CD4-positive, CD25-positive, alpha-beta regulatory T cell (primary cell): Measurements from ENCODE around the gene SS18L1. TPM values are rescaled to one million over a fixed set of nuclear protein-coding genes. Genes with fewer than 3 reads are reported as not detected.

Experiments used
- ATAC-seq, 2 donors: fragments of 150-1000 bp; cut with Tn5 transposase; one replicate each; pipeline ENCODE4 v1.10.0; 2021; ENCODE audit warnings: low read depth in 2 of 2, moderate number of reproducible peaks in 2 of 2, moderate library complexity in 1 of 2
- DNase-seq, 3 donors: peaks; one replicate each; pipeline versions ENCODE4 v3.0.0 to v3.0.0-alpha.2; 2012 to 2022; ENCODE audit warnings: mixed read lengths in 1 of 3
- H3K27ac ChIP-seq: one replicate; pipeline ENCODE4 v1.7.0; 2013; ENCODE audit warnings: mild to moderate bottlenecking, low read length; ENCODE audit not compliant: insufficient read depth, poor library complexity, severe bottlenecking
- H3K27me3 ChIP-seq: one replicate; pipeline ENCODE4 v1.7.0; 2013; ENCODE audit warnings: low read length; ENCODE audit not compliant: control insufficient read depth, insufficient read depth
- H3K36me3 ChIP-seq: one replicate; pipeline ENCODE4 v1.7.0; 2013; ENCODE audit warnings: mild to moderate bottlenecking, low read length, moderate library complexity; ENCODE audit not compliant: control insufficient read depth, insufficient read depth
- H3K4me1 ChIP-seq: 2 replicates; pipeline ENCODE4 v1.7.0; 2013; ENCODE audit warnings: mild to moderate bottlenecking, low read length; ENCODE audit not compliant: insufficient read depth, control insufficient read depth, poor library complexity, severe bottlenecking
- H3K4me3 ChIP-seq: one replicate; pipeline ENCODE4 v1.7.0; 2013; ENCODE audit warnings: low read depth, mild to moderate bottlenecking, low read length, moderate library complexity
- H3K9me3 ChIP-seq, 2 experiments: 1 replicate in 1 of 2; 2 replicates in 1 of 2; pipeline ENCODE4 v1.7.0; 2013; ENCODE audit warnings: low read length in 2 of 2, mild to moderate bottlenecking in 1 of 2, moderate library complexity in 1 of 2; ENCODE audit not compliant: control insufficient read depth in 2 of 2
- H3K27ac Mint-ChIP-seq, 3 donors: one replicate each; pipeline ENCODE4 v1.8.0; 2020 to 2022; ENCODE audit warnings: mild to moderate bottlenecking in 3 of 3, mixed read lengths in 3 of 3, moderate library complexity in 2 of 3
- H3K27me3 Mint-ChIP-seq: one replicate; pipeline ENCODE4 v1.8.0; 2022; ENCODE audit warnings: mild to moderate bottlenecking, mixed read lengths
- H3K36me3 Mint-ChIP-seq: one replicate; pipeline ENCODE4 v1.8.0; 2020; ENCODE audit warnings: mixed read lengths
- H3K4me1 Mint-ChIP-seq, 4 donors: one replicate each; pipeline ENCODE4 v1.8.0; 2020 to 2022; ENCODE audit warnings: mixed read lengths in 4 of 4, mild to moderate bottlenecking in 1 of 4
- H3K4me3 Mint-ChIP-seq, 4 donors: one replicate each; pipeline ENCODE4 v1.8.0; 2020 to 2022; ENCODE audit warnings: mild to moderate bottlenecking in 4 of 4, mixed read lengths in 4 of 4, moderate library complexity in 3 of 4
- H3K9me3 Mint-ChIP-seq, 7 donors: one replicate each; pipeline ENCODE4 v1.8.0; 2020 to 2022; ENCODE audit warnings: mixed read lengths in 7 of 7, mild to moderate bottlenecking in 3 of 7, moderate library complexity in 2 of 7
- polyA plus RNA-seq, 4 donors: library from polyadenylated mRNA; unstranded; fragments of 300-500 nt; fragmentation: Illumina TruSeq; gene quantifications; one replicate each; pipeline ENCODE4 v1.2.3, GENCODE V29; 2021
- total RNA-seq: library from RNA; stranded (reverse); gene quantifications from one replicate; pipeline ENCODE4 v1.2.3, GENCODE V29; 2022

SS18L1 gene, protein sequence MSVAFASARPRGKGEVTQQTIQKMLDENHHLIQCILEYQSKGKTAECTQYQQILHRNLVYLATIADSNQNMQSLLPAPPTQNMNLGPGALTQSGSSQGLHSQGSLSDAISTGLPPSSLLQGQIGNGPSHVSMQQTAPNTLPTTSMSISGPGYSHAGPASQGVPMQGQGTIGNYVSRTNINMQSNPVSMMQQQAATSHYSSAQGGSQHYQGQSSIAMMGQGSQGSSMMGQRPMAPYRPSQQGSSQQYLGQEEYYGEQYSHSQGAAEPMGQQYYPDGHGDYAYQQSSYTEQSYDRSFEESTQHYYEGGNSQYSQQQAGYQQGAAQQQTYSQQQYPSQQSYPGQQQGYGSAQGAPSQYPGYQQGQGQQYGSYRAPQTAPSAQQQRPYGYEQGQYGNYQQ
- total RNA-seq (21.0 TPM), polyA plus RNA-seq (under 1 TPM; 0.39 to 0.98 (median 0.73) TPM)

DNA sequence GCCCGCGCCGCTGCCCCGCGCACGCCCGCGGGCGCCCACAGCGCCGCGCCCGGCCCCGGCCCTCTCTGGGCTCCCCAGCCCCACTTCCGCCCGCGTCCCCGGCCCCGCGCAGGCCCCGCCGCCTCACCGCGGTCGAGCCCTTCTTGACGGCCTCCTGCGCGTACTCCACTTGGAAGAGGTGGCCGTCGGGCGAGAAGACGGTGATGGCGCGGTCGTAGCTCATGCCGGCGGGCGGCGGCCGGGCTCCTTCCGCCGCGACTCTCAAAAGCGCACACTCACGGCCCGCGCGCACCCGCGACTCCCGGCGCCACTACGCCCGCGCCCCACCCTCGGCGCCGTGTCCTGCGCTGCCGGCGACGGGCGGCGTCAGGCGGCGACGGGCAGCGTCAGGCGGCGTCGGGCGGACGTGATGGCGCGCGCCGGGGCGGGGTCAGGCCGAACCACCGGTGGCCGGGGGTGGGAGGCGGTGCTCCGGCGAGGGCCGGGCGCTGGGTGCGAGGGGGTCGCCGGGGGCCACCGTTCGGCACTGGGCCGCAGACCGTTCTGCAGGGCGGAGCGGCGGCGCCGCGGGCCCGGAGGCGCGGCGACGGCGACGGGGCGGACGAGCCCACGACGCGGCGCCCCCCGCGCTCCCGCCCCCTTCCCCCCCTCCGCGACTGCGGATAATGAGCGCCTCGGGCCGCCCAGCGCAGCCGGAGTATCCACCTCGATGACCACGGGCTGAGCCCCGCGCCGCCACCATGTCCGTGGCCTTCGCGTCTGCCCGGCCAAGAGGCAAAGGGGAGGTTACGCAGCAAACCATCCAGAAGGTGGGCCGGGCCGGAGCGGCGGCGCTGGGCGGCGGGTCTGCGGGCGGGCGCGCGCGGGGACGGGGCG is at the start of gene SS18L1, which contains the start of gene PSMA7:
SS18L1 (plus strand) TSS at position 689 of the 876 bp plus-strand sequence; CDS start at position 741, 52 bp downstream.
PSMA7 (minus strand) TSS at position 314 of the 876 bp plus-strand sequence; CDS start at position 223, 91 bp downstream.
- Mint-ChIP-seq H3K4me3 (peak within 1 kb of the TSS; percentile 90 to 98 (median 94)), H3K27ac (peak within 1 kb of the TSS; percentile 88 to 96 (median 94)), H3K36me3 (peaks cover 11% of the 10 kb centered on the region), H3K9me3 (no peaks in the 10 kb centered on the region), H3K27me3 (peaks cover 5% of the 10 kb centered on the region), H3K4me1 (peaks cover 0 to 61% (median 38%) of the 10 kb centered on the region in 4 donors)
- Histone ChIP-seq H3K36me3 (peaks cover 25% of the 10 kb centered on the region), H3K27ac (peak within 1 kb of the TSS; percentile 78), H3K27me3 (no peaks in the 10 kb centered on the region), H3K9me3 (no peaks in the 10 kb centered on the region), H3K4me1 (peaks cover 38% of the 10 kb centered on the region), H3K4me3 (peak within 1 kb of the TSS; percentile 89)
- ATAC-seq (peak; percentile 89 to 90), DNase-seq (peak; percentile 77 to 93 (median 89))

DNA sequence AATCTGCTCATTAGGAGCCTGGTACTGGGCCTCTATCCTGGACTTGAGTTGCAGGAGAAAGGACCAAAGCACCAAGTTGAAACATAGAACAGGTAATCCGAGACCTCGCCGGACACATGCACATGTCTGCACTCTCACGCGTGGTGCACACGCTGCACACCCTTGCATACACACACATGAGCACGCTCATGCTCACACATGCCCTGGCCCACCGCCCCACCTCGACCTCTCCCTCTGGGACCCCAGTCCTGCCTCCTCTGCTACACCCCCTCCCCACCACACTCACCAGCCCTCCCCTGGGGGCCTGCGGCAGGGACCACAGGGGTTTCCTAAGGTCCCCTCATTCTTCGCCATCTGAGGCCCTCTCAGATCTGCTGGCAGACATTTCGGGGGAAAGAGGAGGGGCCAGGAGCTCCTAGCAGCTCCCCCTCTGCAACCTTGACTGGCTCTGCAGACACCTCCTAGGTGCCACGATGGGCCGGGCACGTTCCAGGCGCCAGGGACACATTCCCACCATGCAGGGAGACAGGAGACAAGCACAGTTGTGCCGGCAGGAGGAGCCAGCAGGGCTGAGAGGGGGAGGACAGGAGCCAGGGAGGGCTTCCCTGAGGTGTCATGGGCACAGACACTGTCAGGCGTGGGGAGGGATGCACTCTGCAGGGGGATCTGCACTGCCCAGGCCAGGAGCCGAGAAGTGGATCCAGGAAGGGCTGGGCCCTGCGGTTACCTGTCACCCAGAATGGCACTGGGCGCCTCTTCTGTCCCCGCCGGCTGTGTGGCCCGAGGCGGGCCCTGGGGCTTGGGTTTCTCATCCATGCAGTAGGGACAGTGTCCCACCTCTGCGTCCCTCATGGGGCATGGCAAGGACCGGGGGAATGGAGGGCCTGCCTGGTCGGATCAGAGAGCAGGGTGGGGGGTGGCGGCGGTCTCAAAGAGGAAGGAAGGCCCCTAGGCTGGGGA is 46.9 kb upstream of the SS18L1 start:
- H3K27ac Mint-ChIP-seq: no peak overlapping the region
- Histone ChIP-seq H3K4me1 (no peaks in the 10 kb centered on the region), H3K36me3 (no peaks in the 10 kb centered on the region), H3K4me3 (no peak overlapping the region), H3K27ac (no peak overlapping the region), H3K27me3 (no peaks in the 10 kb centered on the region), H3K9me3 (peaks cover 0 to 17% of the 10 kb centered on the region in 2 experiments)
- no peak for DNase-seq
- peaks cover 8% of the 10 kb centered on the region for H3K27me3 Mint-ChIP-seq
- peaks cover 3% of the 10 kb centered on the region for H3K36me3 Mint-ChIP-seq
- no peaks in the 10 kb centered on the region for H3K4me1 Mint-ChIP-seq
- peaks cover 0 to 26% (median 6%) of the 10 kb centered on the region in 7 donors for H3K9me3 Mint-ChIP-seq
- H3K4me3 Mint-ChIP-seq: no peak overlapping the region
- ATAC-seq: no peak

DNA sequence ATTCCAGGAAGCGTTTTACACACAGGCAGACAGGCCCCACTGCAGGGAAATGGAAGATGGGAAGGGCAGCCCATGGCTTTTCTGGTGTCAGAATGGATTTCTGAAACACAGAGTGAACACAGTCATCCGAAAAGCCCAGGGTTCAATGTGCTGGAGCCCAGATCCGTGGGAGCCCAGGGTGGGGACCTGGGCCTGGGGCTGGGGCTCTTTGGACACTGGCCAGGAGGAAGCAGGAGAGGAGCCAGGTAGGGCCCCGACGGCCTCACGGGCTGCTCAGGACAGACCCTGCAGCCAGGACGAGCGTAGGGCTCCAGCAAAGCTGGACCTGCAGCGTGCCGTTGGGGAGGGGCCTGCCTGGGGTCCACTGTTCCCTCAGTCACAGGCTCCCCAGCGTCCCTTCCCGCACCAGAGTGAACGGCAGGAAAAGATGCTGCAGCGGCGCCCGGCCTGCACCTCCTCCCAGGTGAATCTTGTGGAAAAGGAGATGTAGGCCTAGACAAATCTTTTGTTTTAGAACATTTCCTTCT is 45.6 kb upstream of the SS18L1 start:
- Histone ChIP-seq H3K36me3 (no peaks in the 10 kb centered on the region), H3K27me3 (no peaks in the 10 kb centered on the region)
- H3K9me3 Mint-ChIP-seq: peaks cover 0 to 27% (median 6%) of the 10 kb centered on the region in 7 donors

DNA sequence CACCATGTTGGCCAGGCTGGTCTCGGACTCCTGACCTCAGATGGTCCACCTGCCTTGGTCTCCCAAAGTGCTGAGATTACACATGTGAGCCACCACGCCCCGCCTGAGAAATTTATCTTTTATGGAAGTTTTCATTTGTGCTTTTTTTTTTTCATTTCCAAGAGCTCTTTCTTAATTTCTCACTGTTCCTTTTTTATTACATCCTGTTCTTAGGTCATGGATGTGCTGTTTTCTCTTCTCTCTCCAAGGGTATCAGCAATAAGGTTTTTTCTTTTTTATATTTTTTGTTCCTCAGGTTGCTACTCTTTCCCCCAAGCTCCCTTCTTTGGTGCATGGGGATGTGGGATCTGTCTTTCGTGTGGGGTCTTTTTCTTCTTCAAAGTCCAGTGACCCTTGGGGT is 42.5 kb upstream of the SS18L1 start:
- H3K4me1 Mint-ChIP-seq: no peaks in the 10 kb centered on the region

More for the DNA sequence above, 45.6 kb upstream of the SS18L1 start:
- H3K9me3 ChIP-seq: peaks cover 0 to 28% of the 10 kb centered on the region in 2 experiments
- H3K4me1 ChIP-seq: no peaks in the 10 kb centered on the region
- H3K4me3 ChIP-seq: no peak overlapping the region
- no peak for DNase-seq
- Mint-ChIP-seq H3K4me1 (no peaks in the 10 kb centered on the region), H3K36me3 (peaks cover 3% of the 10 kb centered on the region), H3K27ac (no peak overlapping the region), H3K27me3 (peaks cover 8% of the 10 kb centered on the region), H3K4me3 (no peak overlapping the region)
- H3K27ac ChIP-seq: no peak overlapping the region
- no peak for ATAC-seq

GRCh38 chr20:62103508-62104233 is 39.9 kb upstream of the SS18L1 start:
- ATAC-seq (no peak), DNase-seq (no peak)
- Mint-ChIP-seq H3K27me3 (no peaks in the 10 kb centered on the region), H3K4me3 (no peak overlapping the region), H3K27ac (no peak overlapping the region), H3K9me3 (peaks cover 0 to 67% (median 21%) of the 10 kb centered on the region in 7 donors), H3K36me3 (peaks cover 12% of the 10 kb centered on the region), H3K4me1 (no peaks in the 10 kb centered on the region)
- Histone ChIP-seq H3K4me3 (no peak overlapping the region), H3K27ac (no peak overlapping the region), H3K4me1 (no peaks in the 10 kb centered on the region), H3K27me3 (no peaks in the 10 kb centered on the region), H3K36me3 (no peaks in the 10 kb centered on the region), H3K9me3 (peaks cover 20 to 82% of the 10 kb centered on the region in 2 experiments)

More for the DNA sequence above, 42.5 kb upstream of the SS18L1 start:
- peaks cover 10% of the 10 kb centered on the region for H3K36me3 Mint-ChIP-seq
- DNase-seq (no peak), ATAC-seq (no peak)
- H3K4me3 Mint-ChIP-seq: no peak overlapping the region
- no peaks in the 10 kb centered on the region for H3K4me1 ChIP-seq
- peaks cover 9 to 56% of the 10 kb centered on the region in 2 experiments for H3K9me3 ChIP-seq
- H3K9me3 Mint-ChIP-seq: peaks cover 0 to 44% (median 13%) of the 10 kb centered on the region in 7 donors
- H3K27ac ChIP-seq: no peak overlapping the region
- H3K4me3 ChIP-seq: no peak overlapping the region
- no peaks in the 10 kb centered on the region for H3K27me3 Mint-ChIP-seq
- H3K27ac Mint-ChIP-seq: no peak overlapping the region
- H3K36me3 ChIP-seq: no peaks in the 10 kb centered on the region
- no peaks in the 10 kb centered on the region for H3K27me3 ChIP-seq

DNA sequence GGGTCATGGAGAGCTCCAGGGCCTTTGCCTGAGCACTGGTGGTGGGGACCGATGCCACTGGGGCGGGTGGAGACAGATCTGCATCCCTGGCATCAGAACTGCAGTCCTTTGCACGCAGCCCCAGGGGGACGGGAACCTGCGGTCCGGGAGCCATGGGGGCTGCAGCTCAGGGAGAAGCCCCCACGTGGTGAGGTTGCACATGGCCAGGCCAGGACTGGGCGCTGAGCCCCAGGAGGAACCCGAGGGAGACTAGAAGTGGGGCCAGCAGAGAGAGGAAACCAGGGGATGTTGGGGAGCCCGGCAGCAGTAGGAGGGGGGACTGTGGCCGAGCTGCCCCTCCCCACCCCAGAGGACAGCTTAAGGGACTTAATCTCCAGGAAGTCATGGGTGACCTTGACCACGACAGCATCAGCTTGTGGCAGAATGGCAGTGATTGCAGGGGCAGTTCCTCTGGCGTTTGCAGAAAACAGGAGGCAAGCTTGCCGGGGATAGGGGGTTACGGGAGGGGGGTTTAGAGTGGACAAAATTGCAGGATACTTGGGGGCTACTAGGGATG is 39.3 kb upstream of the SS18L1 start:
- Mint-ChIP-seq H3K9me3 (peaks cover 0 to 71% (median 23%) of the 10 kb centered on the region in 7 donors), H3K36me3 (peaks cover 15% of the 10 kb centered on the region), H3K27me3 (no peaks in the 10 kb centered on the region), H3K27ac (no peak overlapping the region), H3K4me3 (no peak overlapping the region), H3K4me1 (no peaks in the 10 kb centered on the region)
- Histone ChIP-seq H3K9me3 (peaks cover 24 to 89% of the 10 kb centered on the region in 2 experiments), H3K4me1 (no peaks in the 10 kb centered on the region), H3K27ac (no peak overlapping the region), H3K27me3 (no peaks in the 10 kb centered on the region), H3K4me3 (no peak overlapping the region), H3K36me3 (no peaks in the 10 kb centered on the region)
- ATAC-seq (no peak), DNase-seq (no peak)
